NT2/D1 (cell line): Measurements from ENCODE around the gene ARID1B.

Source experiments
- SUZ12 ChIP-seq: IDR thresholded peaks from 2 replicates; pipeline ENCODE4 v1.6.1; 2011; ENCODE audit not compliant: insufficient read length, insufficient read depth; ENCODE audit errors: extremely low read depth
- YY1 ChIP-seq: IDR thresholded peaks from 2 replicates; pipeline ENCODE4 v1.6.1; 2011; ENCODE audit not compliant: insufficient read length, insufficient read depth

- TF ChIP-seq YY1 (no peak), SUZ12 (no peak)
Observed at GRCh38 chr6:157017861-157018260, 240.7 kb downstream of the ARID1B start.
